Suprapubic skin (tissue), 4 donors: Measurements from ENCODE around the gene PRKCE. TPM values are rescaled to one million over a fixed set of nuclear protein-coding genes. Genes with fewer than 3 reads are reported as not detected.

Source experiments
- DNase-seq, 2 donors: peaks; one replicate each; pipeline ENCODE4 v3.0.0-alpha.2; 2019; ENCODE audit warnings: low spot score in 2 of 2
- H3K27ac ChIP-seq: fragments of 200-600 bp; sonication (generic); one replicate; pipeline ENCODE4 v1.5.1; 2019
- H3K27me3 ChIP-seq: fragments of 200-600 bp; sonication (generic); one replicate; pipeline ENCODE4 v1.5.1; 2019
- H3K36me3 ChIP-seq: fragments of 200-600 bp; sonication (generic); one replicate; pipeline ENCODE4 v1.5.1; 2019
- H3K4me1 ChIP-seq: fragments of 200-600 bp; sonication (generic); one replicate; pipeline ENCODE4 v1.5.1; 2019
- H3K4me3 ChIP-seq: fragments of 200-600 bp; sonication (generic); one replicate; pipeline ENCODE4 v1.5.1; 2019; ENCODE audit warnings: mild to moderate bottlenecking
- H3K9me3 ChIP-seq: fragments of 200-600 bp; sonication (generic); one replicate; pipeline ENCODE4 v1.5.1; 2019
- EP300 ChIP-seq: sonication (generic); formaldehyde crosslinking; IDR thresholded peaks from one replicate; pipeline ENCODE4 v1.6.1; 2017; ENCODE audit warnings: antibody characterized with exemption
- POLR2A ChIP-seq, 2 donors: fragments of 450-650 bp; IDR thresholded peaks; one replicate each; pipeline ENCODE4 v1.6.1; 2017; ENCODE audit warnings: antibody characterized with exemption in 2 of 2, mild to moderate bottlenecking in 2 of 2, moderate library complexity in 2 of 2
- POLR2AphosphoS5 ChIP-seq, 3 donors: sonication (generic); formaldehyde crosslinking; IDR thresholded peaks; one replicate each; pipeline ENCODE4 v1.6.1; 2017; ENCODE audit warnings: antibody characterized with exemption in 3 of 3
- WGBS: methylation state at CpG from one replicate; pipeline ENCODE4 v1.1.5; 2018; 5-methylcytosine and 5-hydroxymethylcytosine counted together
- total RNA-seq, 4 donors: library from RNA; depleted of rRNA; stranded (reverse); fragments of >200 nt; gene quantifications; one replicate each; pipeline ENCODE4 v1.1.0, GENCODE V29; 2016
- TF ChIP-seq, protein P1 (sequence below), 2 donors: fragments of 200-600 bp in 1 of 2; fragments of 450-650 bp in 1 of 2; sonication (generic) in 1 of 2; IDR thresholded peaks; one replicate each; pipeline ENCODE4 v1.5.1; 2016 to 2019; ENCODE audit warnings: antibody characterized with exemption in 2 of 2, mild to moderate bottlenecking in 1 of 2, moderate library complexity in 1 of 2

PRKCE gene
- total RNA-seq, 4 donors from 2014 or later = 7.9 to 18.3 (median 12.5) TPM

DNA sequence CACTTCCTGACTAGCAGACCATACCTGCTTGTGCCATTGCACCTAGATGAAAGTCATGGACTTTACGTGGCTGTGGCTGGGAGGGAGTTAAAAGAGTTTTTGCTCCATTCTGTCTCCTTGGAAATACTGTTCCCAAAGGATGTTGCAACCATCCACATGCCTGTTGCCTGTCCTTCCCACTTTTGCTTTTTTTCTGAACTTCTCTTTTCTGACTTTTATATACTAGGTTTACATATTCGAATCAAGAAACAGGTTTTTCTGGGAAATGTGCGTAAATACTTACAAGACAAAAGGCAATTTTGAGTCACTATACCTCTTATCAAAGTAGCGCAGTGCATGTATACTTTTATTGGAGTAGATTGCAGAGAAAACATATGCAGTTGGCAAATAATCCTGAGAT, 244.8 kb downstream of the PRKCE start:
- no peak overlapping the region for H3K4me3 ChIP-seq
- DNase-seq = no peak
- no peaks in the 10 kb centered on the region for H3K27me3 ChIP-seq
- peak overlapping the region; percentile 67 for H3K27ac ChIP-seq
- no peak for TF ChIP-seq POLR2AphosphoS5 (IDR thresholded peaks at IDR 0.05)
- TF ChIP-seq, protein P1, sequence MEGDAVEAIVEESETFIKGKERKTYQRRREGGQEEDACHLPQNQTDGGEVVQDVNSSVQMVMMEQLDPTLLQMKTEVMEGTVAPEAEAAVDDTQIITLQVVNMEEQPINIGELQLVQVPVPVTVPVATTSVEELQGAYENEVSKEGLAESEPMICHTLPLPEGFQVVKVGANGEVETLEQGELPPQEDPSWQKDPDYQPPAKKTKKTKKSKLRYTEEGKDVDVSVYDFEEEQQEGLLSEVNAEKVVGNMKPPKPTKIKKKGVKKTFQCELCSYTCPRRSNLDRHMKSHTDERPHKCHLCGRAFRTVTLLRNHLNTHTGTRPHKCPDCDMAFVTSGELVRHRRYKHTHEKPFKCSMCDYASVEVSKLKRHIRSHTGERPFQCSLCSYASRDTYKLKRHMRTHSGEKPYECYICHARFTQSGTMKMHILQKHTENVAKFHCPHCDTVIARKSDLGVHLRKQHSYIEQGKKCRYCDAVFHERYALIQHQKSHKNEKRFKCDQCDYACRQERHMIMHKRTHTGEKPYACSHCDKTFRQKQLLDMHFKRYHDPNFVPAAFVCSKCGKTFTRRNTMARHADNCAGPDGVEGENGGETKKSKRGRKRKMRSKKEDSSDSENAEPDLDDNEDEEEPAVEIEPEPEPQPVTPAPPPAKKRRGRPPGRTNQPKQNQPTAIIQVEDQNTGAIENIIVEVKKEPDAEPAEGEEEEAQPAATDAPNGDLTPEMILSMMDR (IDR thresholded peaks at IDR 0.05) = no peak
- no peak for TF ChIP-seq POLR2A (IDR thresholded peaks at IDR 0.05)
- no peaks in the 10 kb centered on the region for H3K9me3 ChIP-seq
- 66% methylated on average over 4 of the region's 4 CpGs for WGBS
- H3K36me3 ChIP-seq = no peaks in the 10 kb centered on the region
- peaks cover 53% of the 10 kb centered on the region for H3K4me1 ChIP-seq

DNA sequence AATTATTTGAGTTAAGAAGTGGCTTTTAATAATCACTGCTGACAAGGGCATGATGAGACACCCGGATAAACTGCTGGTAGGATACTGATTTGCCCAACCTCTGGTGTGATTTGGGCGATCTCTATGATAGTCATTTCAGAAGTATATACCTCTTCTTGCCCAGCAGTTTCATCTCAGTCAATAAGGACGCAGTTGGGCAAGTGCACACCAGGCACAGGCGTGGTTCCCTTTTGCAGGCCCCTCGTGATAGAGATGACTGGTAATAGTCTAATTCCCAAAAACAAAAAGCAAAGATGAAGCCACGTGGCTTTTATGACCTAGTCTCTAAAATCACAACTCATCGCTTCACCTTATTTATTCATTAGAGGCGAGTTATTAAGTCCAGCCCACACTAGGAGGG, 246.4 kb downstream of the PRKCE start:
- Histone ChIP-seq H3K4me1 (peaks cover 38% of the 10 kb centered on the region), H3K36me3 (no peaks in the 10 kb centered on the region), H3K27me3 (no peaks in the 10 kb centered on the region), H3K9me3 (no peaks in the 10 kb centered on the region), H3K27ac (peak overlapping the region; percentile 44), H3K4me3 (no peak overlapping the region)
- DNase-seq = no peak
- TF ChIP-seq, protein P1 (IDR thresholded peaks at IDR 0.05) = no peak
- TF ChIP-seq EP300 (no peak), POLR2AphosphoS5 (IDR thresholded peaks at IDR 0.05) (no peak), POLR2A (IDR thresholded peaks at IDR 0.05) (no peak)
- WGBS = 63% methylated on average over 8 of the region's 8 CpGs

DNA sequence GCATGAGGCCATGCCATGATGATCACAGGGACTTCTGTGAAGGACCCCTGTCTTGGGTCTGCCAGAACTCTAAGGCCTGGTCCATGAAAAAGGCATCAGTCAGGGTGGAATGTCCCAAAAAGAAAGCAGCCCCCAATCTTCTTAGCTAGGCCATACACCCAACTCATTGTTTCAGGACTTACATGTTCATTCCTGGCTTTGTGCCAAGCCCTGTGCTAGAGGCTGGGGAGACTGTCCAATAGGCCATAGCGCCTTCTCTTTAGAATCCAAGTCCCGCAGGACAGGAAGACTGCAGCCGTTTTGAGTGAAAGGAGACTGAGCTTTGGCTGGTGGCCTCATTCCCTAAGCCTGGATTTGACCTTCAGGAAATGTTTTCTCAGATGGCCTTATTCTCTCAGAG, 247.3 kb downstream of the PRKCE start:
- no peak for TF ChIP-seq POLR2AphosphoS5 (IDR thresholded peaks at IDR 0.05)
- TF ChIP-seq EP300 = no peak
- no peak for TF ChIP-seq POLR2A (IDR thresholded peaks at IDR 0.05)
- TF ChIP-seq, protein P1 (IDR thresholded peaks at IDR 0.05) = no peak
- Histone ChIP-seq H3K27me3 (no peaks in the 10 kb centered on the region), H3K4me1 (peaks cover 34% of the 10 kb centered on the region), H3K4me3 (no peak overlapping the region), H3K9me3 (no peaks in the 10 kb centered on the region), H3K27ac (peak overlapping the region; percentile 44), H3K36me3 (no peaks in the 10 kb centered on the region)
- DNase-seq = no peak
- 71% methylated on average over 3 of the region's 3 CpGs for WGBS

DNA sequence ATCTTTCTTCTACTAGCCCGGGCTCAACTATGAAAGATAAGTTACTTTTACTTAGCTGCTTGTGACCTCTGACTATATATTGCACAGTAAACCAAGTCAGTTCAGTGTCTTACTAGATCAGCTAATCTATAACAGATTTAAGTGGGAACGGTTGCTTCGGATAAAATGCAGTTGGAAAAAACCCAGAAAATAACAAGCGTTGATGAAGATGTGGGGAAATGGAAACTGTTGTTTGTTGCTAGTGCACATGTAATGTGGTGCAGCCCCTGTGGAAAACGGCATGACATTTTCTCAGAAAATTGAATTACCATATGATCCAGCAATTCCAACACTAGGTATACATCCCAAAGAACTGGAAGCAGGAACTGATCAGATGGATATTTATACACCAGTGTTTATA, 248.5 kb downstream of the PRKCE start:
- TF ChIP-seq POLR2A (IDR thresholded peaks at IDR 0.05) (no peak), POLR2AphosphoS5 (IDR thresholded peaks at IDR 0.05) (no peak), EP300 (no peak)
- TF ChIP-seq, protein P1 (IDR thresholded peaks at IDR 0.05) = no peak
- H3K4me3 ChIP-seq = no peak overlapping the region
- no peaks in the 10 kb centered on the region for H3K9me3 ChIP-seq
- no peaks in the 10 kb centered on the region for H3K27me3 ChIP-seq
- no peak overlapping the region for H3K27ac ChIP-seq
- no peaks in the 10 kb centered on the region for H3K36me3 ChIP-seq
- H3K4me1 ChIP-seq = peaks cover 39% of the 10 kb centered on the region
- WGBS = 72% methylated on average over 5 of the region's 5 CpGs
- no peak for DNase-seq

DNA sequence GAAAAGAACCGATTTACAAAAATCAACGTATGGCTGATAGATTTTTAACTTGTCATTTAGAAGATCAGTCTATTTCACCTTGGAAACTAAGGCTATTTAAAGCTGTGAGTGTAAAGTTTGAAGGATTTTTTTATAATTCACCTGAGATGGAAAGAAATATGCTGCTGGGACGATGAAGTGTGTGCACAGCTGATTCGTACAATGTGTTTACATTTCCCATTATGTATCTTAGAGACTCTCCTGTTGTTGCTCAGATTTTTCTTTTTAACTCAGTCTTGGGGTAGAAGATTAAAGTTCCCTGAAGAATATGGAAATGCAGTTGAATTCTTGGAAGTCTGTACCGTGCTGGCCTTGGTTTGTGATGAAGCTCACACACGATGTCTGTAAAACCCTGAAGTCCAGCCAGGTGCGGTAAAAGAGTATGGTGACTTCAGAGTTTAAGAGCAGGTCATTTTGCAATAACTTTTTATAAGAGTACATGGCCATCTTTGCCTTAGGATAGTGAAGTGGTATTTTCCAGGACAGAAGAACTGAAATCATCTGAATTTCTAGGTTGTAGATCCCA, 250.1 kb downstream of the PRKCE start:
- Histone ChIP-seq H3K9me3 (no peaks in the 10 kb centered on the region), H3K36me3 (no peaks in the 10 kb centered on the region), H3K4me3 (no peak overlapping the region), H3K27ac (no peak overlapping the region), H3K4me1 (peaks cover 31% of the 10 kb centered on the region), H3K27me3 (no peaks in the 10 kb centered on the region)
- no peak for DNase-seq
- WGBS = 93% methylated on average over 7 of the region's 7 CpGs
- no peak for TF ChIP-seq EP300
- TF ChIP-seq POLR2A (IDR thresholded peaks at IDR 0.05) = no peak
- TF ChIP-seq, protein P1 (IDR thresholded peaks at IDR 0.05) = no peak
- TF ChIP-seq POLR2AphosphoS5 (IDR thresholded peaks at IDR 0.05) = no peak
